ENCODE data around the gene OTUD4. TPM values are rescaled to one million over a fixed set of nuclear protein-coding genes. Genes with fewer than 3 reads are reported as not detected.
"Not testable (repeated sequence)": the region's sequence is repeated elsewhere in the genome, so short reads cannot be mapped to it uniquely, and the experiment has no call there.

OTUD4 gene
- total RNA-seq: 10 to 100 TPM; 27.3 to 53.1 (median 39.1) TPM

DNA sequence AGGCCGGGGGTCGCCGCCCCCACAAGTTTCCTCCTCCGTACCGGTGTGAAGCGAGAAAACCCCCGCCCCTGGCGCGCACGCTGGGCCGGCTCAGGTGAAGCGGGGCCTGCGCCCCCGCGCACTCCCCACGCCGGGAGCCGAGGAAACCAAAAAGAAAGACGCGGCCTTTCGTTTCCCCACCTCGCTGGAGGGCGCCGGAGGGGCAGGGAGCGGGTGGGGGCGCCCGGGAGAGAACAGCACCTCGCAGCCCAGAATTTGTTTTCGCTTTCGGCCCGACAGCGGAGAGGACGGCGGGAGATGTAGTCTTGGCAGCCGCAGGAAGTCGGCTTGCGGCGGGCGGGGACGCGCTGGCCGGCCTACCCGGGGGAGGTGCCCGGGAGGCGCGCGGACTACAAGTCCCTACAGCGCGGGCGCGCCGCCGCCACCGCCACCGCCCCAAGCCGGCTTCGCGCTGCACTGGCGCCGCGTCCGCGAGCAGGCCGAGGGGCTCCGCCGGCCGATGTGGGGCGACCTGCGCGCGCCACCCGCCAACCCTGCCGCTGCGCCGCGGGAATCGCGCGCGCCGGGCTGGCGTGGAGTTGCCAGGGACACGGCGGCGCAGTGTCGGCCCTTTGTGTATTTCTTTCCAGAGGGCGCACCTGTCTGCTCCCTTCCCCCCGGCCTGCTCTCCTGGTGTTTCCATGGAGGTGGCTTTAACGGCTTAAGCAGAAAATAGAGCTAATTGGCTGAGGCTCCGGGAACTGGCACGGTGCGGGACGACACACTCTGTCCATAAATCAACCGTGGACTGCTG, at the start of gene OTUD4:
Gene OTUD4, minus strand, starts transcription at position 292 of the 793 bp plus-strand sequence. CDS start 616 bp downstream, outside the sequence.
- Histone ChIP-seq H3K4me3 (peak within 1 kb of the TSS; percentile 57 to 76), H3K27me3 (no peaks in the 10 kb centered on the region), H3K27ac (peak within 1 kb of the TSS; percentile 91 to 98 (median 94)), H3K9me3 (no peaks in the 10 kb centered on the region), H3K36me3 (no peaks in the 10 kb centered on the region), H3K4me1 (peaks cover 4 to 40% (median 12%) of the 10 kb centered on the region in 3 donors)
- ATAC-seq: peak; percentile 98
- 0% methylated on average over 1 of the region's 94 CpGs for WGBS, 2 donors (ENCODE audit: low coverage in 1 of 2)
- TF ChIP-seq POLR2AphosphoS5 (IDR thresholded peaks at IDR 0.05) (peak; percentile 78), CTCF (IDR thresholded peaks at IDR 0.05) (peak in 1 of 4 experiments; percentile 27), POLR2A (IDR thresholded peaks at IDR 0.05) (peak; percentile 54 to 57), EP300 (IDR thresholded peaks at IDR 0.05) (no peak)

GRCh38 chr4:145223228-145223627, 42.8 kb upstream of the OTUD4 start:
- not testable (repeated sequence) for ATAC-seq, H3K9me3 ChIP-seq, H3K27me3 ChIP-seq, H3K36me3 ChIP-seq, H3K4me3 ChIP-seq, H3K27ac ChIP-seq, H3K4me1 ChIP-seq
- WGBS, 2 donors (ENCODE audit: low coverage in 1 of 2): 85 to 91% methylated on average over 4 to 7 of the region's 7 CpGs

GRCh38 chr4:145221529-145221928, 41.1 kb upstream of the OTUD4 start:
- H3K36me3 ChIP-seq, H3K27me3 ChIP-seq, H3K4me3 ChIP-seq, H3K9me3 ChIP-seq, H3K4me1 ChIP-seq, ATAC-seq, H3K27ac ChIP-seq: not testable (repeated sequence)
- WGBS, 2 donors (ENCODE audit: low coverage in 1 of 2): 91 to 94% methylated on average over 3 to 5 of the region's 5 CpGs

- no peak for ATAC-seq
- 92% methylated on average over 2 of the region's 2 CpGs; no CpG with 5 or more reads in 1 of the 2 donors for WGBS, 2 donors (ENCODE audit: low coverage in 1 of 2)
- Histone ChIP-seq H3K27ac (no peak overlapping the region), H3K4me1 (no peaks in the 10 kb centered on the region), H3K9me3 (no peaks in the 10 kb centered on the region), H3K4me3 (no peak overlapping the region), H3K27me3 (no peaks in the 10 kb centered on the region), H3K36me3 (no peaks in the 10 kb centered on the region)
- TF ChIP-seq POLR2A (IDR thresholded peaks at IDR 0.05) (no peak), CTCF (IDR thresholded peaks at IDR 0.05) (no peak), EP300 (IDR thresholded peaks at IDR 0.05) (no peak), POLR2AphosphoS5 (IDR thresholded peaks at IDR 0.05) (no peak)
Measured at GRCh38 chr4:145219090-145219489, 38.7 kb upstream of the OTUD4 start.

DNA sequence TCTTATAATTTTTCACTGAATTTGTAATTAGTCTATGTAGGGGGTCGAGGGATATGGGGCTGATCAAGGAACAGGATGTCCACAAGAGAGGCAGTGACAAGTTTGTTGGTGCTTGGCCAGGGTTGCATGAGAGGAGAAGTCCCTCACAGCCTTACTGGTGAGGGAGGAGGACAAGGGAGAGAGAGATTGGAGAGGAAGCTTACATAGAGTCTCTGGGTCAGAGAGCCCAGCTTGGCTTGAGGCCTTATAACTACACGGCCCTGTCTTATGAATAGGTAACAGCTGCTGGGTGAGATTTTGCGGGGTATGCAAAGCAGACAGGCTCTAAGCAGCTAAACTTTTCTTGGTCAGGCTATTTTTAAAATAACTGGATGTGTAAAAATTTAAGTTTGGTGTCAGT, 37.9 kb upstream of the OTUD4 start:
- no peaks in the 10 kb centered on the region for H3K9me3 ChIP-seq
- no peaks in the 10 kb centered on the region for H3K36me3 ChIP-seq
- WGBS, 2 donors (ENCODE audit: low coverage in 1 of 2): 22 to 33% methylated on average over 2 to 3 of the region's 3 CpGs
- no peaks in the 10 kb centered on the region for H3K27me3 ChIP-seq
- no peaks in the 10 kb centered on the region for H3K4me1 ChIP-seq
- ATAC-seq: peak; percentile 51
- no peak overlapping the region for H3K4me3 ChIP-seq
- no peak overlapping the region for H3K27ac ChIP-seq
- TF ChIP-seq POLR2AphosphoS5 (IDR thresholded peaks at IDR 0.05): no peak
- TF ChIP-seq EP300 (IDR thresholded peaks at IDR 0.05): no peak
- no peak for TF ChIP-seq CTCF (IDR thresholded peaks at IDR 0.05)

DNA sequence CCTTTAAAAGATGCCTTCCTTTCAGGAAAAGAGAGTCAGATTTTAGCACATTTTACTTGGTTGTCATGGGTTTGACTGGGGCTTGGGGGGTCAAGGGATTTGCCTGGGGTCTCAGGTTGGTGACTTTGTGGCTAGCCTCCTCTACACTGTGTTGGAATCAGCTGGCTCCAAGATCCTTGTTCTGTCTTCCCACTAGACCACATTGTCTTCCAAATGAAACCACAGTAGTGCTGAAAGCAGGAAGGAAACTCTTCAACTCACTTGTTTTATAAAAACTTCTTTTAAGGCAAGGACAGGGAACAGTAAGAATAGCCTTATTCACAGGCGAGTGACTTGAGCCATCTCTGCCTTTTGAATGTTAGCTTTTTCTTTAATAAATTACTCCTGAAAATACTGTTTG, 37.0 kb upstream of the OTUD4 start:
- 44 to 100% methylated on average over 1 of the region's 1 CpG for WGBS, 2 donors (ENCODE audit: low coverage in 1 of 2)
- no peak for ATAC-seq
- no peaks in the 10 kb centered on the region for H3K4me1 ChIP-seq
- H3K9me3 ChIP-seq: no peaks in the 10 kb centered on the region
- no peak overlapping the region for H3K4me3 ChIP-seq
- no peaks in the 10 kb centered on the region for H3K36me3 ChIP-seq
- H3K27me3 ChIP-seq: no peaks in the 10 kb centered on the region
- TF ChIP-seq POLR2A (IDR thresholded peaks at IDR 0.05) (no peak), EP300 (IDR thresholded peaks at IDR 0.05) (no peak), CTCF (IDR thresholded peaks at IDR 0.05) (no peak), POLR2AphosphoS5 (IDR thresholded peaks at IDR 0.05) (no peak)
- no peak overlapping the region for H3K27ac ChIP-seq
